K562 (cell line): Measurements from ENCODE around the gene SPAG17. TPM values are rescaled to one million over a fixed set of nuclear protein-coding genes. Genes with fewer than 3 reads are reported as not detected.

ENCODE experiments used
- ATF7 ChIP-seq: fragments of 450-650 bp; IDR thresholded peaks from 2 replicates; pipeline ENCODE4 v1.7.1; 2014; ENCODE audit warnings: mild to moderate bottlenecking, moderate library complexity
- PML ChIP-seq: IDR thresholded peaks from 2 replicates; pipeline ENCODE4 v1.6.1; 2012; ENCODE audit warnings: low read length, inconsistent platforms
- ZNF79 ChIP-seq: fragments of 250-450 bp; sonication (Bioruptor Pico); IDR thresholded peaks from 2 replicates; pipeline ENCODE4 v1.4.0; 2020; ENCODE audit warnings: low read depth, mild to moderate bottlenecking, moderate library complexity
- polyA plus RNA-seq, 8 experiments: library from polyadenylated mRNA; depleted of rRNA in 4 of 8; stranded (reverse) in 5 of 8; unstranded in 3 of 8; fragments of >200 nt; fragmentation: Nextera tagmentation in 2 of 8; fragmentation: Illumina TruSeq in 1 of 8; extraction: Ambion mirVana in 2 of 8; extraction: Trizol in 1 of 8; gene quantifications; 2 replicates each; pipeline versions ENCODE4 v1.2.1 to v1.2.3, GENCODE V29; 2011 to 2014; ENCODE audit warnings: inconsistent platforms in 1 of 8, missing spikeins in 1 of 8
- total RNA-seq, 7 experiments: library from RNA; depleted of rRNA in 6 of 7; stranded (reverse); fragments of >200 nt in 6 of 7; fragmentation: Illumina TruSeq in 2 of 7; extraction: Trizol in 2 of 7; gene quantifications; 2 replicates each; pipeline versions ENCODE4 v1.2.1 to v1.2.3, GENCODE V29; 2011 to 2021; ENCODE audit warnings: low replicate concordance in 1 of 7
- TF ChIP-seq, protein P1 (sequence below): sonication (generic); formaldehyde crosslinking; IDR thresholded peaks from 2 replicates; pipeline ENCODE4 v1.8.0; 2022; ENCODE audit warnings: missing genetic modification reagents, mild to moderate bottlenecking, borderline replicate concordance
- TF ChIP-seq, protein P2 (sequence below), 2 experiments: fragments of 450-650 bp in 1 of 2; IDR thresholded peaks; 2 replicates each; pipeline ENCODE4 v1.6.1; 2011 to 2017; ENCODE audit warnings: low read depth in 2 of 2, antibody characterized with exemption in 1 of 2, borderline replicate concordance in 1 of 2, low read length in 1 of 2, mild to moderate bottlenecking in 1 of 2, mixed read lengths in 1 of 2; ENCODE audit not compliant: control insufficient read depth in 1 of 2
- TF ChIP-seq, protein P3 (sequence below): fragments of 450-650 bp; IDR thresholded peaks from 2 replicates; pipeline ENCODE4 v1.6.1; 2016; ENCODE audit warnings: missing biosample characterization, missing genetic modification characterization

Gene SPAG17
- total and polyA plus RNA-seq, 9 of the 15 experiments (the other 6 are each of a cell fraction or from before 2014, with no cell fraction given): 0.07 to 2.1 (median 1.5) TPM

DNA sequence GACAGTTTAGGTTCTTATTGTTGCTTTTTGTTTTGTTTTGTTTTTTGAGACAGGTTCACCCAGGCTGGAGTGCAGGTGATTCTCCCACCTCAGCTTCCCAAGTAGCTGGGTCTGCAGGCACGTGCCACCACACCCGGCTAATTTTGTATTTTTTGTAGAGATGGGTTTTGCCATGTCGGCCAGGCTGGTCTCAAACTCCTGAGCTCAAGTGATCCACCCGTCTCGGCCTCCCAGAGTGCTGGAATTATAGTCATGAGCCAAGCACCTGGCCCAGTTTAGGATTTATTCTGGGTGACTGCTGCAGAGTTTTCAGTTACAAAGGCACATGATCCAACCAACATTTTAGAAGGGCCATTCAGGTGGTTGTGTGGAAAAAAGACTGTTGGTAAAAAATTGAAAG lies 102.0 kb downstream of the SPAG17 start (continued):
- TF ChIP-seq, protein P1, sequence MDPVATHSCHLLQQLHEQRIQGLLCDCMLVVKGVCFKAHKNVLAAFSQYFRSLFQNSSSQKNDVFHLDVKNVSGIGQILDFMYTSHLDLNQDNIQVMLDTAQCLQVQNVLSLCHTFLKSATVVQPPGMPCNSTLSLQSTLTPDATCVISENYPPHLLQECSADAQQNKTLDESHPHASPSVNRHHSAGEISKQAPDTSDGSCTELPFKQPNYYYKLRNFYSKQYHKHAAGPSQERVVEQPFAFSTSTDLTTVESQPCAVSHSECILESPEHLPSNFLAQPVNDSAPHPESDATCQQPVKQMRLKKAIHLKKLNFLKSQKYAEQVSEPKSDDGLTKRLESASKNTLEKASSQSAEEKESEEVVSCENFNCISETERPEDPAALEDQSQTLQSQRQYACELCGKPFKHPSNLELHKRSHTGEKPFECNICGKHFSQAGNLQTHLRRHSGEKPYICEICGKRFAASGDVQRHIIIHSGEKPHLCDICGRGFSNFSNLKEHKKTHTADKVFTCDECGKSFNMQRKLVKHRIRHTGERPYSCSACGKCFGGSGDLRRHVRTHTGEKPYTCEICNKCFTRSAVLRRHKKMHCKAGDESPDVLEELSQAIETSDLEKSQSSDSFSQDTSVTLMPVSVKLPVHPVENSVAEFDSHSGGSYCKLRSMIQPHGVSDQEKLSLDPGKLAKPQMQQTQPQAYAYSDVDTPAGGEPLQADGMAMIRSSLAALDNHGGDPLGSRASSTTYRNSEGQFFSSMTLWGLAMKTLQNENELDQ (CRISPR knock-in tag): no peak
- TF ChIP-seq, protein P2, sequence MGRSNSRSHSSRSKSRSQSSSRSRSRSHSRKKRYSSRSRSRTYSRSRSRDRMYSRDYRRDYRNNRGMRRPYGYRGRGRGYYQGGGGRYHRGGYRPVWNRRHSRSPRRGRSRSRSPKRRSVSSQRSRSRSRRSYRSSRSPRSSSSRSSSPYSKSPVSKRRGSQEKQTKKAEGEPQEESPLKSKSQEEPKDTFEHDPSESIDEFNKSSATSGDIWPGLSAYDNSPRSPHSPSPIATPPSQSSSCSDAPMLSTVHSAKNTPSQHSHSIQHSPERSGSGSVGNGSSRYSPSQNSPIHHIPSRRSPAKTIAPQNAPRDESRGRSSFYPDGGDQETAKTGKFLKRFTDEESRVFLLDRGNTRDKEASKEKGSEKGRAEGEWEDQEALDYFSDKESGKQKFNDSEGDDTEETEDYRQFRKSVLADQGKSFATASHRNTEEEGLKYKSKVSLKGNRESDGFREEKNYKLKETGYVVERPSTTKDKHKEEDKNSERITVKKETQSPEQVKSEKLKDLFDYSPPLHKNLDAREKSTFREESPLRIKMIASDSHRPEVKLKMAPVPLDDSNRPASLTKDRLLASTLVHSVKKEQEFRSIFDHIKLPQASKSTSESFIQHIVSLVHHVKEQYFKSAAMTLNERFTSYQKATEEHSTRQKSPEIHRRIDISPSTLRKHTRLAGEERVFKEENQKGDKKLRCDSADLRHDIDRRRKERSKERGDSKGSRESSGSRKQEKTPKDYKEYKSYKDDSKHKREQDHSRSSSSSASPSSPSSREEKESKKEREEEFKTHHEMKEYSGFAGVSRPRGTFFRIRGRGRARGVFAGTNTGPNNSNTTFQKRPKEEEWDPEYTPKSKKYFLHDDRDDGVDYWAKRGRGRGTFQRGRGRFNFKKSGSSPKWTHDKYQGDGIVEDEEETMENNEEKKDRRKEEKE (IDR thresholded peaks at IDR 0.05; ENCODE audit: borderline replicate concordance in 1 of 2, control insufficient read depth in 1 of 2, low read depth in 2 of 2, low read length in 1 of 2): no peak
- TF ChIP-seq PML (no peak), ZNF79 (CRISPR knock-in tag) (no peak), ATF7 (no peak)
- TF ChIP-seq, protein P3, sequence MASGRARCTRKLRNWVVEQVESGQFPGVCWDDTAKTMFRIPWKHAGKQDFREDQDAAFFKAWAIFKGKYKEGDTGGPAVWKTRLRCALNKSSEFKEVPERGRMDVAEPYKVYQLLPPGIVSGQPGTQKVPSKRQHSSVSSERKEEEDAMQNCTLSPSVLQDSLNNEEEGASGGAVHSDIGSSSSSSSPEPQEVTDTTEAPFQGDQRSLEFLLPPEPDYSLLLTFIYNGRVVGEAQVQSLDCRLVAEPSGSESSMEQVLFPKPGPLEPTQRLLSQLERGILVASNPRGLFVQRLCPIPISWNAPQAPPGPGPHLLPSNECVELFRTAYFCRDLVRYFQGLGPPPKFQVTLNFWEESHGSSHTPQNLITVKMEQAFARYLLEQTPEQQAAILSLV (tag): no peak
